Measurements from ENCODE around the gene YRDC.

YRDC gene

DNA sequence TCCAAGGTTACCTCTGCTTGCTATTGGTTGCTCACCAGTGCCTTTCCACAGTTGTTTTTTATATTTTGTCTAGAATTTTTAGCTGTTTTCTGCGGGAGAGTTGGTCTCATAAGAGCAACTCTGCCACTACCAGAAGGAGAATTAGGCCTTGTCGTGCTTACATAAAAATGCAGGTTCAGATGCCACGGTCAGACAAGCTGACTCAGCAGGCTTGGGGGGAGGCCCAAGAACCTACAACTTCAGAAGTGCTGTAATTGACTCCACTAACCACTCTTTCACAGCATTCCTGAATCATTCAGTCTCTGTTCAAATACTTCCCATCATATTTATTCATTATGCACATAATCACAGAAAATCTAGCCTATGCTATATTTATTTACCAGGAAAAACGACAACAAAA is 23.1 kb upstream of the YRDC start:
- Histone ChIP-seq H3K27ac (ENCODE audit: low read depth, low read length) (no peak overlapping the region), H3K4me2 (ENCODE audit: low read length) (no peak overlapping the region), H3K18ac (ENCODE audit: low read length) (no peak overlapping the region), H3K4ac (ENCODE audit: low read depth, low read length) (no peak overlapping the region), H3K23ac (ENCODE audit: low read length) (no peak overlapping the region), H3K79me2 (ENCODE audit: control insufficient read depth, insufficient read depth, low read length) (no peaks in the 10 kb centered on the region), H4K8ac (ENCODE audit: low read depth, low read length) (no peak overlapping the region), H3K79me1 (ENCODE audit: low read length) (no peaks in the 10 kb centered on the region), H2BK15ac (replicated peaks; ENCODE audit: low read depth) (no peak overlapping the region), H4K5ac (ENCODE audit: low read length) (no peak overlapping the region), H3K9ac (ENCODE audit: low read length) (no peak overlapping the region), H3K36me3 (ENCODE audit: control insufficient read depth, insufficient read depth, low read length) (peaks cover 4% of the 10 kb centered on the region), H2AK5ac (ENCODE audit: low read length) (no peak overlapping the region), H3K27me3 (ENCODE audit: insufficient read depth, low read length, poor library complexity) (no peaks in the 10 kb centered on the region), H3K56ac (ENCODE audit: low read length) (no peak overlapping the region), H2BK5ac (ENCODE audit: low read length) (no peak overlapping the region), H3K4me1 (ENCODE audit: control insufficient read depth, low read depth, low read length) (no peaks in the 10 kb centered on the region), H2BK120ac (ENCODE audit: low read depth, low read length) (no peak overlapping the region), H3K4me3 (ENCODE audit: low read length) (no peak overlapping the region)
- WGBS (ENCODE audit: extremely low coverage, insufficient coverage, low lambda C conversion rate): 100% methylated on average over 1 of the region's 4 CpGs
- DNase-seq: no peak

DNA sequence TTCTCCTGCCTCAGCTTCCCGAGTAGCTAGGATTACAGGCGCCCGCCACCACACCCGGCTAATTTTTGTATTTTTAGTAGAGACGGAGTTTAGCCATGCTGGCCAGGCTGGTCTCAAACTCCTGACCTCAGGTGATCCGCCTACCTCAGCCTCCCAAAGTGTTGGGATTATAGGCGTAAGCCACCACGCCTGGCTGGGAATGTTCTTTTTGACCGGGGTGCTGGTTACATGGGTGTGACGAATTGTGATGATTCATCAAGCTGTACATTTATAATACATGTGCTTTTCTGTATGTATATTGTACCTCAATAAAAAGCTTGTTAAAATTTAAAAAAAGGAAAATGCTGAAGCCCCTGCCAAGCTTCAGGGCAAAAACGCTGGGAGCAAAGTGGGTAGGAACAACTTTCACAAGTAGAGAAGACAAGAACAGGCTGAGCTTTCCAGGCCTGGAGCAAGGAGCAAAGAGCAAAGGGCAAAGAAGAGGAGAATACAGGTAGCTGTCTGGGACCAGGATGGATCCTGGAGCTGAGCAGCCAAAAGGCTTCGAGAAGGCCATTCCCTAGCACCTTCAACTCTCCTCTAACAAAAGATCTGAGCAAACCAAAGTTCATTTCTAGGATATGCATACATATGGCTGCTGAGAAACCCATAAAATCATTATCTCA is 20.5 kb upstream of the YRDC start:
- Histone ChIP-seq H4K5ac (ENCODE audit: low read length) (no peak overlapping the region), H4K8ac (ENCODE audit: low read depth, low read length) (no peak overlapping the region), H3K23ac (ENCODE audit: low read length) (no peak overlapping the region), H3K79me2 (ENCODE audit: control insufficient read depth, insufficient read depth, low read length) (no peaks in the 10 kb centered on the region), H2BK15ac (replicated peaks; ENCODE audit: low read depth) (no peak overlapping the region), H3K9ac (ENCODE audit: low read length) (no peak overlapping the region), H3K4me2 (ENCODE audit: low read length) (no peak overlapping the region), H3K4me3 (ENCODE audit: low read length) (no peak overlapping the region), H3K4me1 (ENCODE audit: control insufficient read depth, low read depth, low read length) (no peaks in the 10 kb centered on the region), H3K36me3 (ENCODE audit: control insufficient read depth, insufficient read depth, low read length) (peaks cover 4% of the 10 kb centered on the region), H2BK5ac (ENCODE audit: low read length) (no peak overlapping the region), H3K56ac (ENCODE audit: low read length) (no peak overlapping the region), H3K4ac (ENCODE audit: low read depth, low read length) (no peak overlapping the region), H3K27ac (ENCODE audit: low read depth, low read length) (no peak overlapping the region), H2BK120ac (ENCODE audit: low read depth, low read length) (no peak overlapping the region), H3K79me1 (ENCODE audit: low read length) (no peaks in the 10 kb centered on the region), H3K27me3 (ENCODE audit: insufficient read depth, low read length, poor library complexity) (no peaks in the 10 kb centered on the region), H3K18ac (ENCODE audit: low read length) (no peak overlapping the region), H2AK5ac (ENCODE audit: low read length) (no peak overlapping the region)
- no peak for DNase-seq
- WGBS (ENCODE audit: extremely low coverage, insufficient coverage, low lambda C conversion rate): no CpG with 5 or more reads among the region's 12 CpGs

DNA sequence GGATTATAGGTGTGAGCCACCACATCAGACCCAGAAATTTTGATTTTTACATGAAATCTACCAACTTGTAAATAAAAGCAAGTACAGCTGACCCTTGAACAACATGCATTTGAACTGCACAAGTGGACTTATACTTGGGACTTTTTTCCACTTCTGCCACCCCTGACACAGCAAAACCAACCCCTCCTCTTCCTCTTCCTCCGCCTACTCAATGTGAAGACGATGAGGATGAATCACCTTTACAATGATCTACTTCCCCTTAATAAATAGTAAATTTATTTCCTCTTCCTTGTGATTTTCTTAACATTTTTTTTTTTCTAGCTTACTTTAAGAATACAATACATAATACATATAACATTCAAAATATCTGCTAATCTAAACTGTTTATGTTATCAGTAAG is 17.5 kb upstream of the YRDC start:
- no peaks in the 10 kb centered on the region for H3K4me1 ChIP-seq (ENCODE audit: control insufficient read depth, low read depth, low read length)
- H3K4ac ChIP-seq (ENCODE audit: low read depth, low read length): no peak overlapping the region
- peaks cover 4% of the 10 kb centered on the region for H3K36me3 ChIP-seq (ENCODE audit: control insufficient read depth, insufficient read depth, low read length)

DNA sequence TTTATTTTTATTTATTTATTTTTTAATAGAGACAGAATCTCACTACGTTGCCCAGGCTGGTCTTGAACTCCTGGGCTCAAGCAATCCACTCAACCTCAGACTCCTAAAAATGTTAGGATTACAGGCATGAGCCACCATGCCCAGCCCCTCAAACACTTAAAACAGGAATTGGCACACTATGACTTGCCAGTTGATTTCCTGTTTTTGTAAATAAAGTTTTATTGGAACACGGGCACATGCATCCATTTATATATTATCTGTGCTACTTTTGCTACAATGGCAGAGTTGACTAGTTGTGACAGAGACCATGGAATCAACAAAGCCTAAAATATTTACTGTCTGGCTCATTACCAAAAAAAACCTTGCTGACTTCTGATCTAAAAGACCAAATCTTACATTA is 16.0 kb upstream of the YRDC start:
- Histone ChIP-seq H4K5ac (ENCODE audit: low read length) (no peak overlapping the region), H3K56ac (ENCODE audit: low read length) (no peak overlapping the region), H3K4me3 (ENCODE audit: low read length) (no peak overlapping the region), H3K23ac (ENCODE audit: low read length) (no peak overlapping the region), H3K4ac (ENCODE audit: low read depth, low read length) (no peak overlapping the region), H4K8ac (ENCODE audit: low read depth, low read length) (no peak overlapping the region), H3K79me2 (ENCODE audit: control insufficient read depth, insufficient read depth, low read length) (no peaks in the 10 kb centered on the region), H3K9ac (ENCODE audit: low read length) (no peak overlapping the region), H3K36me3 (ENCODE audit: control insufficient read depth, insufficient read depth, low read length) (peaks cover 5% of the 10 kb centered on the region), H3K79me1 (ENCODE audit: low read length) (no peaks in the 10 kb centered on the region), H2BK120ac (ENCODE audit: low read depth, low read length) (no peak overlapping the region), H2BK5ac (ENCODE audit: low read length) (no peak overlapping the region), H3K27ac (ENCODE audit: low read depth, low read length) (no peak overlapping the region), H3K18ac (ENCODE audit: low read length) (no peak overlapping the region), H2AK5ac (ENCODE audit: low read length) (no peak overlapping the region), H3K27me3 (ENCODE audit: insufficient read depth, low read length, poor library complexity) (no peaks in the 10 kb centered on the region), H3K4me2 (ENCODE audit: low read length) (no peak overlapping the region), H3K4me1 (ENCODE audit: control insufficient read depth, low read depth, low read length) (no peaks in the 10 kb centered on the region), H2BK15ac (replicated peaks; ENCODE audit: low read depth) (no peak overlapping the region)
- WGBS (ENCODE audit: extremely low coverage, insufficient coverage, low lambda C conversion rate): no CpG with 5 or more reads among the region's 2 CpGs
- no peak for DNase-seq

More for the DNA sequence above, 17.5 kb upstream of the YRDC start:
- H3K79me1 ChIP-seq (ENCODE audit: low read length): no peaks in the 10 kb centered on the region
- no peak overlapping the region for H2AK5ac ChIP-seq (ENCODE audit: low read length)
- no peak overlapping the region for H3K18ac ChIP-seq (ENCODE audit: low read length)
- WGBS (ENCODE audit: extremely low coverage, insufficient coverage, low lambda C conversion rate): no CpG with 5 or more reads among the region's 2 CpGs
- no peak overlapping the region for H3K4me3 ChIP-seq (ENCODE audit: low read length)
- no peaks in the 10 kb centered on the region for H3K27me3 ChIP-seq (ENCODE audit: insufficient read depth, low read length, poor library complexity)
- no peak overlapping the region for H3K9ac ChIP-seq (ENCODE audit: low read length)
- H2BK120ac ChIP-seq (ENCODE audit: low read depth, low read length): no peak overlapping the region
- no peak overlapping the region for H3K27ac ChIP-seq (ENCODE audit: low read depth, low read length)
- H2BK5ac ChIP-seq (ENCODE audit: low read length): no peak overlapping the region
- H3K56ac ChIP-seq (ENCODE audit: low read length): no peak overlapping the region
- DNase-seq: no peak
- no peak overlapping the region for H4K8ac ChIP-seq (ENCODE audit: low read depth, low read length)
- no peaks in the 10 kb centered on the region for H3K79me2 ChIP-seq (ENCODE audit: control insufficient read depth, insufficient read depth, low read length)
- no peak overlapping the region for H3K23ac ChIP-seq (ENCODE audit: low read length)
- no peak overlapping the region for H4K5ac ChIP-seq (ENCODE audit: low read length)
- no peak overlapping the region for H2BK15ac ChIP-seq (replicated peaks; ENCODE audit: low read depth)
- H3K4me2 ChIP-seq (ENCODE audit: low read length): no peak overlapping the region

DNA sequence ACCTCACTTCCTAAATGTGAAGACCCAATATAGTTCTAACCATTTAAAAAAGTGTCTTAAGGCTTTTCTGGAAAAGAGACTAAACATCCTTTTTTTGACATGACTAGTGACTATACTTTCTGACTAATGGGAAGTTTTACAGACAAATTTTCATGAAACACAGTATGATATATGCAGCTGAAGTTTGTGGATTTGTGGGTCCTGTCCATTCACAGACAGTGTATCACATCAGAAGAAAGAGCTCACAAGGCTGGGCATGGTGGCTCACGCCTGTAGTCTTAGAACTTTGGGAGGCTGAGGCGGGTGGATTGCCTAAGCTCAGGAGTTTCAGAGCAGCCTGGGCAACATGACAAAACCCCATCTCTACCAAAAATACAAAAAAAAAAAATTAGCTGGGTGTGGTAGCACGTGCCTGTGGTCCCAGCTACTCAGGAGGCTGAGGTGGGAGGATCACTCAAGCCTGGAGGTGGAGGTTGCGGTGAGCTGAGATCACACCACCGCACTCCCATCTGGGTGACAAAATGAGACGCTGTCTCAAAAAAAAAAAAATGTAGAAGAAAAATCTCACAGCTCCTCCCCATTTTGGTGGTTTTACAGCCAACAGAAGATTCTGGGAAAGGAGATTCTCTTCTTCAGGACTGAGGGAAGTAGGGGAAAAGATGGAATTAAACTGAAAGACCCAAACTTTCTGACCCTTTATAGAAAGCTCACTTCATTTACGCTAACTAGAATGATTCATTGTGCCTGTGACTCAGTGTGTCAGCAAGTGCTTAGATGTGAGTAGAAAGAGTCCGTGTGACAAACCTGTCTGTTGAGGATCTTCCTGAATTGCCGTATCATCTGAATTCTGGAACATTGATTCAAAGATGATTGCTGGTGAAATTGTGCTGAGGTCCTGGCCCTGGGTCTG is 15.2 kb upstream of the YRDC start:
- H3K4me1 ChIP-seq (ENCODE audit: control insufficient read depth, low read depth, low read length): no peaks in the 10 kb centered on the region
- H3K27me3 ChIP-seq (ENCODE audit: insufficient read depth, low read length, poor library complexity): no peaks in the 10 kb centered on the region
- no peak overlapping the region for H3K56ac ChIP-seq (ENCODE audit: low read length)
- H2BK120ac ChIP-seq (ENCODE audit: low read depth, low read length): no peak overlapping the region
- peaks cover 3% of the 10 kb centered on the region for H3K36me3 ChIP-seq (ENCODE audit: control insufficient read depth, insufficient read depth, low read length)
- no peak overlapping the region for H2AK5ac ChIP-seq (ENCODE audit: low read length)
- no CpG with 5 or more reads among the region's 9 CpGs for WGBS (ENCODE audit: extremely low coverage, insufficient coverage, low lambda C conversion rate)
- no peak overlapping the region for H3K4ac ChIP-seq (ENCODE audit: low read depth, low read length)
- no peaks in the 10 kb centered on the region for H3K79me1 ChIP-seq (ENCODE audit: low read length)
- no peak overlapping the region for H3K23ac ChIP-seq (ENCODE audit: low read length)
- H3K9ac ChIP-seq (ENCODE audit: low read length): no peak overlapping the region
- no peak overlapping the region for H3K4me2 ChIP-seq (ENCODE audit: low read length)
- H2BK15ac ChIP-seq (replicated peaks; ENCODE audit: low read depth): no peak overlapping the region
- no peaks in the 10 kb centered on the region for H3K79me2 ChIP-seq (ENCODE audit: control insufficient read depth, insufficient read depth, low read length)
- H4K8ac ChIP-seq (ENCODE audit: low read depth, low read length): no peak overlapping the region
- no peak overlapping the region for H4K5ac ChIP-seq (ENCODE audit: low read length)
- no peak overlapping the region for H3K4me3 ChIP-seq (ENCODE audit: low read length)
- no peak overlapping the region for H3K18ac ChIP-seq (ENCODE audit: low read length)
- no peak overlapping the region for H2BK5ac ChIP-seq (ENCODE audit: low read length)
- DNase-seq: no peak
- no peak overlapping the region for H3K27ac ChIP-seq (ENCODE audit: low read depth, low read length)
